Activated T-cell treated with anti-CD3 and anti-CD28 coated beads, Interleukin-2, amount 50 U/mL, for 72 hours (primary cell): Measurements from ENCODE around the gene TMC6. TPM values are rescaled to one million over a fixed set of nuclear protein-coding genes. Genes with fewer than 3 reads are reported as not detected.
"Not testable (repeated sequence)": the region's sequence is repeated elsewhere in the genome, so short reads cannot be mapped to it uniquely, and the experiment has no call there.

Experiments
- ATAC-seq, 2 donors: fragments of 150-1000 bp; cut with Tn5 transposase; replicated peaks in 1 of 2; 2 replicates each; pipeline ENCODE4 v1.10.0; 2021; ENCODE audit warnings: moderate library complexity in 2 of 2, mild to moderate bottlenecking in 1 of 2
- DNase-seq, 2 donors: peaks; one replicate each; pipeline ENCODE4 v3.0.0; 2021 to 2022; ENCODE audit warnings: mixed read lengths in 1 of 2
- H3K27ac Mint-ChIP-seq: one replicate; pipeline ENCODE4 v1.8.0; 2022; ENCODE audit warnings: mild to moderate bottlenecking, moderate library complexity, mixed read lengths
- H3K27me3 Mint-ChIP-seq: one replicate; pipeline ENCODE4 v1.8.0; 2022; ENCODE audit warnings: low read depth, mixed read lengths
- H3K36me3 Mint-ChIP-seq, 2 donors: one replicate each; pipeline ENCODE4 v1.8.0; 2022; ENCODE audit warnings: mixed read lengths in 2 of 2, mild to moderate bottlenecking in 1 of 2; ENCODE audit not compliant: insufficient read depth in 2 of 2
- H3K4me1 Mint-ChIP-seq: one replicate; pipeline ENCODE4 v1.8.0; 2022; ENCODE audit warnings: low read depth, mixed read lengths
- H3K4me3 Mint-ChIP-seq, 2 donors: one replicate each; pipeline ENCODE4 v1.8.0; 2022; ENCODE audit warnings: mild to moderate bottlenecking in 2 of 2, mixed read lengths in 2 of 2, moderate library complexity in 2 of 2
- H3K9me3 Mint-ChIP-seq, 2 donors: one replicate each; pipeline ENCODE4 v1.8.0; 2022; ENCODE audit warnings: mixed read lengths in 2 of 2
- total RNA-seq, 2 donors: library from RNA; stranded (reverse); gene quantifications; one replicate each; pipeline ENCODE4 v1.2.3, GENCODE V29; 2022

The TMC6 gene
- total RNA-seq, 2 donors from 2014 or later = 129 to 137 TPM

- Mint-ChIP-seq H3K36me3 (peaks cover 13 to 16% of the 10 kb centered on the region in 2 donors), H3K27me3 (no peaks in the 10 kb centered on the region), H3K9me3 (no peaks in the 10 kb centered on the region), H3K4me3 (peak overlapping the region; percentile 78 to 85), H3K27ac (no peak overlapping the region), H3K4me1 (peaks cover 55% of the 10 kb centered on the region)
- DNase-seq (no peak), ATAC-seq (no peak)
These were observed 8.0 kb downstream of the TMC6 start for GRCh38 chr17:78120537-78120936.

GRCh38 chr17:78118801-78119241 lies 9.7 kb downstream of the TMC6 start:
- Mint-ChIP-seq H3K27me3 (no peaks in the 10 kb centered on the region), H3K4me1 (peaks cover 59% of the 10 kb centered on the region), H3K4me3 (no peak overlapping the region), H3K9me3 (no peaks in the 10 kb centered on the region), H3K36me3 (peaks cover 13 to 14% of the 10 kb centered on the region in 2 donors), H3K27ac (no peak overlapping the region)
- DNase-seq (no peak), ATAC-seq (no peak)

GRCh38 chr17:78117027-78117981 lies 11.3 kb downstream of the TMC6 start:
- DNase-seq = no peak
- ATAC-seq = no peak
- Mint-ChIP-seq H3K27me3 (no peaks in the 10 kb centered on the region), H3K4me1 (peaks cover 58% of the 10 kb centered on the region), H3K27ac (no peak overlapping the region), H3K4me3 (no peak overlapping the region), H3K36me3 (peaks cover 7 to 11% of the 10 kb centered on the region in 2 donors), H3K9me3 (no peaks in the 10 kb centered on the region)

GRCh38 chr17:78116411-78116810 lies 12.1 kb downstream of the TMC6 start:
- H3K4me1 Mint-ChIP-seq = peaks cover 49% of the 10 kb centered on the region
- H3K4me3 Mint-ChIP-seq = no peak overlapping the region
- H3K27me3 Mint-ChIP-seq = no peaks in the 10 kb centered on the region
- H3K27ac Mint-ChIP-seq = no peak overlapping the region
- peaks cover 7 to 11% of the 10 kb centered on the region in 2 donors for H3K36me3 Mint-ChIP-seq
- ATAC-seq (no peak), DNase-seq (no peak)
- no peaks in the 10 kb centered on the region for H3K9me3 Mint-ChIP-seq

- H3K27ac Mint-ChIP-seq, H3K4me3 Mint-ChIP-seq, H3K9me3 Mint-ChIP-seq, DNase-seq, ATAC-seq, H3K27me3 Mint-ChIP-seq: not testable (repeated sequence)
- H3K4me1 Mint-ChIP-seq = peaks cover 43% of the 10 kb centered on the region
- peaks cover 7 to 11% of the 10 kb centered on the region in 2 donors for H3K36me3 Mint-ChIP-seq
These were observed 12.8 kb downstream of the TMC6 start for GRCh38 chr17:78115803-78116202.

GRCh38 chr17:78114831-78115723 lies 13.5 kb downstream of the TMC6 start:
- DNase-seq (no peak), ATAC-seq (no peak)
- Mint-ChIP-seq H3K27ac (peak overlapping the region; percentile 19), H3K4me1 (peaks cover 36% of the 10 kb centered on the region), H3K9me3 (no peaks in the 10 kb centered on the region), H3K27me3 (no peaks in the 10 kb centered on the region), H3K4me3 (no peak overlapping the region), H3K36me3 (peaks cover 4 to 11% of the 10 kb centered on the region in 2 donors)

- peak overlapping the region; percentile 49 to 56 for H3K4me3 Mint-ChIP-seq
- H3K27me3 Mint-ChIP-seq = no peaks in the 10 kb centered on the region
- peaks cover 35% of the 10 kb centered on the region for H3K4me1 Mint-ChIP-seq
- peak overlapping the region; percentile 38 for H3K27ac Mint-ChIP-seq
- H3K36me3 Mint-ChIP-seq = peaks cover 4 to 11% of the 10 kb centered on the region in 2 donors
- DNase-seq (peak; percentile 61 to 66), ATAC-seq (peak; percentile 81 to 92)
- no peaks in the 10 kb centered on the region for H3K9me3 Mint-ChIP-seq
These were observed 14.5 kb downstream of the TMC6 start for GRCh38 chr17:78113804-78114785.

GRCh38 chr17:78112518-78113471 lies 15.8 kb downstream of the TMC6 start:
- peak; percentile 62 to 65 for ATAC-seq
- Mint-ChIP-seq H3K36me3 (peaks cover 4 to 11% of the 10 kb centered on the region in 2 donors), H3K27me3 (no peaks in the 10 kb centered on the region), H3K27ac (peak overlapping the region; percentile 72), H3K4me1 (peaks cover 34% of the 10 kb centered on the region), H3K4me3 (peak overlapping the region in 1 of 2 donors; percentile 56), H3K9me3 (no peaks in the 10 kb centered on the region)
- peak; percentile 79 to 90 for DNase-seq

GRCh38 chr17:78111727-78112517 lies 16.6 kb downstream of the TMC6 start:
- Mint-ChIP-seq H3K4me3 (no peak overlapping the region), H3K36me3 (peaks cover 4 to 11% of the 10 kb centered on the region in 2 donors), H3K9me3 (no peaks in the 10 kb centered on the region), H3K27ac (no peak overlapping the region), H3K4me1 (peaks cover 40% of the 10 kb centered on the region), H3K27me3 (no peaks in the 10 kb centered on the region)
- DNase-seq (no peak), ATAC-seq (no peak)

GRCh38 chr17:78111016-78111726 lies 17.4 kb downstream of the TMC6 start:
- H3K9me3 Mint-ChIP-seq = no peaks in the 10 kb centered on the region
- DNase-seq (no peak), ATAC-seq (no peak)
- no peak overlapping the region for H3K27ac Mint-ChIP-seq
- no peak overlapping the region for H3K4me3 Mint-ChIP-seq
- no peaks in the 10 kb centered on the region for H3K27me3 Mint-ChIP-seq
- H3K36me3 Mint-ChIP-seq = peaks cover 4 to 14% of the 10 kb centered on the region in 2 donors
- H3K4me1 Mint-ChIP-seq = peaks cover 42% of the 10 kb centered on the region
